H9 (cell line): ENCODE results near the gene YBEY. TPM values are rescaled to one million over a fixed set of nuclear protein-coding genes. Genes with fewer than 3 reads are reported as not detected.

Experiments
- DNase-seq: peaks from one replicate; pipeline ENCODE4 v3.0.0-alpha.2; 2017
- H2AFZ ChIP-seq: one replicate; pipeline ENCODE4 v1.6.1; 2013; ENCODE audit warnings: mild to moderate bottlenecking, low read length, control low read depth, moderate library complexity
- H2AK5ac ChIP-seq: 2 replicates; pipeline ENCODE4 v1.6.1; 2013; ENCODE audit warnings: low read length, control low read depth, mixed read lengths; ENCODE audit not compliant: insufficient read length
- H2BK120ac ChIP-seq: one replicate; pipeline ENCODE4 v1.6.1; 2013; ENCODE audit warnings: low read depth, mild to moderate bottlenecking, low read length, control low read depth, inconsistent platforms; ENCODE audit not compliant: poor library complexity, severe bottlenecking
- H2BK12ac ChIP-seq: 2 replicates; pipeline ENCODE4 v1.6.1; 2013; ENCODE audit warnings: low read length, control low read depth, mixed read lengths, low read depth; ENCODE audit not compliant: insufficient read length
- H2BK15ac ChIP-seq: 2 replicates; pipeline ENCODE4 v1.6.1; 2013; ENCODE audit warnings: low read depth, low read length, control low read depth
- H2BK20ac ChIP-seq: one replicate; pipeline ENCODE4 v1.6.1; 2013; ENCODE audit warnings: low read depth, mild to moderate bottlenecking, low read length, control low read depth, inconsistent platforms; ENCODE audit not compliant: poor library complexity, severe bottlenecking
- H2BK5ac ChIP-seq: 2 replicates; pipeline ENCODE4 v1.6.1; 2013; ENCODE audit warnings: low read length, control low read depth, mixed read lengths; ENCODE audit not compliant: insufficient read length
- H3K14ac ChIP-seq: 2 replicates; pipeline ENCODE4 v1.6.1; 2013; ENCODE audit warnings: low read length, control low read depth; ENCODE audit not compliant: insufficient read depth
- H3K18ac ChIP-seq: 2 replicates; pipeline ENCODE4 v1.6.1; 2013; ENCODE audit warnings: low read depth, mild to moderate bottlenecking, mixed read lengths, low read length, control low read depth; ENCODE audit not compliant: insufficient read length
- H3K23ac ChIP-seq: 2 replicates; pipeline ENCODE4 v1.6.1; 2013; ENCODE audit warnings: low read length, control low read depth, mixed read lengths, low read depth; ENCODE audit not compliant: insufficient read length
- H3K23me2 ChIP-seq: 2 replicates; pipeline ENCODE4 v1.6.1; 2013; ENCODE audit warnings: low read depth, mild to moderate bottlenecking, mixed read lengths, low read length, control low read depth; ENCODE audit not compliant: insufficient read length, poor library complexity, severe bottlenecking
- H3K27ac ChIP-seq: 2 replicates; pipeline ENCODE4 v1.5.1; 2013; ENCODE audit warnings: low read length, control low read depth, mixed read lengths, low read depth; ENCODE audit not compliant: insufficient read length
- H3K27me3 ChIP-seq: 2 replicates; pipeline ENCODE4 v1.6.1; 2013; ENCODE audit warnings: low read length, control low read depth, inconsistent platforms; ENCODE audit not compliant: insufficient read depth
- H3K4ac ChIP-seq: 2 replicates; pipeline ENCODE4 v1.6.1; 2013; ENCODE audit warnings: low read depth, mild to moderate bottlenecking, control low read depth, inconsistent platforms, low read length, moderate library complexity
- H3K4me1 ChIP-seq: 2 replicates; pipeline ENCODE4 v1.6.1; 2013; ENCODE audit warnings: low read length, control low read depth, inconsistent platforms; ENCODE audit not compliant: insufficient read depth
- H3K4me2 ChIP-seq: 2 replicates; pipeline ENCODE4 v1.6.1; 2013; ENCODE audit warnings: low read length, control low read depth, mixed read lengths; ENCODE audit not compliant: insufficient read length, insufficient read depth
- H3K56ac ChIP-seq: 2 replicates; pipeline ENCODE4 v1.6.1; 2013; ENCODE audit warnings: low read depth, mild to moderate bottlenecking, mixed read lengths, low read length, control low read depth; ENCODE audit not compliant: insufficient read length
- H3K79me1 ChIP-seq: 2 replicates; pipeline ENCODE4 v1.6.1; 2013; ENCODE audit warnings: low read depth, mild to moderate bottlenecking, moderate library complexity, low read length, control low read depth, inconsistent platforms; ENCODE audit not compliant: insufficient read depth, poor library complexity, severe bottlenecking
- H3K79me2 ChIP-seq: 2 replicates; pipeline ENCODE4 v1.6.1; 2013; ENCODE audit warnings: low read length, control low read depth, inconsistent platforms; ENCODE audit not compliant: insufficient read depth
- H3K9ac ChIP-seq: 2 replicates; pipeline ENCODE4 v1.6.1; 2013; ENCODE audit warnings: low read length, control low read depth, mixed read lengths; ENCODE audit not compliant: insufficient read length; ENCODE audit errors: extremely low read depth
- H3K9me3 ChIP-seq: one replicate; pipeline ENCODE4 v1.6.1; 2013; ENCODE audit warnings: low read depth, low read length, inconsistent platforms; ENCODE audit not compliant: control insufficient read depth
- H3T11ph ChIP-seq: one replicate; pipeline ENCODE4 v1.6.1; 2013; ENCODE audit warnings: mild to moderate bottlenecking, low read length, control low read depth, inconsistent platforms
- H4K20me1 ChIP-seq: one replicate; pipeline ENCODE4 v1.6.1; 2013; ENCODE audit not compliant: control insufficient read depth, insufficient read length, insufficient read depth
- H4K5ac ChIP-seq: 2 replicates; pipeline ENCODE4 v1.6.1; 2013; ENCODE audit warnings: low read depth, mild to moderate bottlenecking, mixed read lengths, low read length, control low read depth; ENCODE audit not compliant: insufficient read length
- H4K8ac ChIP-seq: replicated peaks from 2 replicates; pipeline ENCODE4 v1.6.1; 2013; ENCODE audit warnings: low read length, control low read depth, mixed read lengths, low read depth; ENCODE audit not compliant: insufficient read length
- H4K91ac ChIP-seq: 2 replicates; pipeline ENCODE4 v1.6.1; 2013; ENCODE audit warnings: low read depth, mild to moderate bottlenecking, moderate library complexity, mixed read lengths, low read length, control low read depth; ENCODE audit not compliant: insufficient read length
- H3K27ac Mint-ChIP-seq, 3 experiments: 2 replicates in 2 of 3; 3 replicates in 1 of 3; pipeline ENCODE4 v1.8.0; 2020 to 2021; ENCODE audit warnings: mixed read lengths in 3 of 3, mild to moderate bottlenecking in 1 of 3, moderate library complexity in 1 of 3
- H3K27me3 Mint-ChIP-seq: 2 replicates; pipeline ENCODE4 v1.8.0; 2021; ENCODE audit warnings: low read depth, mild to moderate bottlenecking, moderate library complexity, mixed read lengths
- H3K36me3 Mint-ChIP-seq, 3 experiments: 2 replicates in 2 of 3; 3 replicates in 1 of 3; pipeline ENCODE4 v1.8.0; 2020 to 2021; ENCODE audit warnings: low read depth in 3 of 3, mixed read lengths in 3 of 3; ENCODE audit not compliant: insufficient read depth in 1 of 3
- H3K4me1 Mint-ChIP-seq, 2 experiments: 2 replicates each; pipeline ENCODE4 v1.8.0; 2020; ENCODE audit warnings: mixed read lengths in 2 of 2
- H3K4me3 Mint-ChIP-seq, 2 experiments: 2 replicates in 1 of 2; 3 replicates in 1 of 2; pipeline ENCODE4 v1.8.0; 2020 to 2021; ENCODE audit warnings: mild to moderate bottlenecking in 2 of 2, mixed read lengths in 2 of 2, moderate library complexity in 1 of 2
- H3K9me3 Mint-ChIP-seq, 2 experiments: 2 replicates in 1 of 2; 3 replicates in 1 of 2; pipeline ENCODE4 v1.8.0; 2020; ENCODE audit warnings: mild to moderate bottlenecking in 2 of 2, mixed read lengths in 2 of 2, moderate library complexity in 1 of 2
- WGBS: extraction: QIAGEN DNeasy Blood & Tissue Kit; methylation state at CpG from one replicate; pipeline ENCODE4 v1.1.7; 2013; ENCODE audit warnings: missing lambda C conversion rate, low lambda C conversion rate, mixed read lengths; ENCODE audit not compliant: insufficient read length; ENCODE audit errors: extremely low coverage; 5-methylcytosine and 5-hydroxymethylcytosine counted together
- total RNA-seq: library from RNA; stranded (reverse); gene quantifications from 2 replicates; pipeline ENCODE4 v1.2.1, GENCODE V29; 2021
- TF ChIP-seq, protein P1 (sequence below): fragments of 200-600 bp; sonication (generic); conservative IDR thresholded peaks from 3 replicates; pipeline ENCODE4 v1.8.0; 2021; ENCODE audit warnings: antibody characterized with exemption, mild to moderate bottlenecking

The YBEY gene
- total RNA-seq, 1 experiment from 2014 or later = 26.2 TPM

DNA sequence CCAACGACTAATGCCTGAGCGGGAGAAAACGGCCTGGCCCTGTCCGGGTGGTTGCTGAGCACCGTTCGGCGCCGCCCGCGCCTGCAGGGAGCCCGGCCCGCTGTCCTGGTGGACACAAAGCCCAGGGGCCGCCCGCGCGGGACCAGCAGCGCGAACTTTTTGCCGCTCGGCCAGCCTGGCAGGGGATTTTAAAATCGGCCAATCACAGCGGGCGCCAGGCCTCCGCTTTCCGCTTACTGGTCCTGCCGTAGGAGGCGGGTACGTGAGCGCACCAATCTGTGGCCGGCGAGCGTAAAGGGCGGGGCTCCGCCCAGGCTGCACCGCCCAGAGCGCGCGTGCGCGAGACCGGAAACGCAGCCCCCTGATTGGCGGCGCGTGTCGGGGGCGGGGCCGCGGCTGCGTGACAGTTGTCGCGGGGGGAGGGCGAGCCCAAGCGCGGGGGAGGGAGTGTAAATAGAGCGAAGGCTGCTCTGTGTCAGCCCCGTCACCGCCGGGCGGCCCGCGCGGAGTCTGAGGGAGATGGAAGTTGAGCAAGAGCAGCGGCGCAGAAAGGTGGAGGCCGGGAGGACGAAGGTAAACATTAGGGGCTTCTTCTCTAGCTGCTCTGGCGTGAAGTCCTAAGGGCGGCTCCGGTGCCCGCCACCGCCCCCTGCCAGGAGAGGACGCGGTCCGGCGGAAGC lies 37.7 kb downstream of the YBEY start, which contains the start of the genes C21orf58 and PCNT:
C21orf58 (minus strand) TSS at position 161 of the 680 bp plus-strand sequence. CDS start 1,132 bp downstream, outside the sequence.
PCNT (plus strand) TSS at position 447 of the 680 bp plus-strand sequence; CDS start at position 520, 73 bp downstream.
- peaks cover 15% of the 10 kb centered on the region; the same call in 1 of the 2 replicates for H3K79me2 ChIP-seq

More for the DNA sequence above, 37.7 kb downstream of the YBEY start, which contains the start of the genes C21orf58 and PCNT:
- Histone ChIP-seq H2BK5ac (no peak within 1 kb of the TSS), H3K9me3 (no peaks in the 10 kb centered on the region), H2BK20ac (no peak within 1 kb of the TSS), H2BK15ac (no peak within 1 kb of the TSS), H3K9ac (peak within 1 kb of the TSS; percentile 96), H3K18ac (peak within 1 kb of the TSS; percentile 84), H3K56ac (no peak within 1 kb of the TSS), H3K4ac (peak within 1 kb of the TSS; percentile 22; the same call in 1 of the 2 replicates), H3K27ac (peak within 1 kb of the TSS; percentile 69), H3K79me1 (peaks cover 2% of the 10 kb centered on the region), H3K14ac (peak within 1 kb of the TSS; percentile 94), H4K20me1 (no peaks in the 10 kb centered on the region), H3T11ph (no peak within 1 kb of the TSS), H3K4me2 (peak within 1 kb of the TSS; percentile 97), H2BK12ac (no peak within 1 kb of the TSS), H3K27me3 (no peaks in the 10 kb centered on the region), H3K23me2 (peaks cover 17% of the 10 kb centered on the region), H4K91ac (no peak within 1 kb of the TSS), H3K4me1 (peaks cover 7% of the 10 kb centered on the region; the same call in 1 of the 2 replicates), H2AFZ (no peak within 1 kb of the TSS), H2BK120ac (peak within 1 kb of the TSS; percentile 74), H4K8ac (no peak within 1 kb of the TSS), H3K23ac (no peak within 1 kb of the TSS), H2AK5ac (no peak within 1 kb of the TSS), H4K5ac (peak within 1 kb of the TSS; percentile 79)
- Mint-ChIP-seq H3K27ac (peak within 1 kb of the TSS; percentile 98 to 99 (median 99)), H3K4me3 (peak within 1 kb of the TSS; percentile 94 to 98), H3K4me1 (peaks cover 31 to 35% of the 10 kb centered on the region in 2 experiments), H3K27me3 (no peaks in the 10 kb centered on the region), H3K36me3 (peaks cover 32 to 47% (median 40%) of the 10 kb centered on the region in 3 experiments), H3K9me3 (no peaks in the 10 kb centered on the region)
- peak; percentile 97 for DNase-seq
- TF ChIP-seq, protein P1, sequence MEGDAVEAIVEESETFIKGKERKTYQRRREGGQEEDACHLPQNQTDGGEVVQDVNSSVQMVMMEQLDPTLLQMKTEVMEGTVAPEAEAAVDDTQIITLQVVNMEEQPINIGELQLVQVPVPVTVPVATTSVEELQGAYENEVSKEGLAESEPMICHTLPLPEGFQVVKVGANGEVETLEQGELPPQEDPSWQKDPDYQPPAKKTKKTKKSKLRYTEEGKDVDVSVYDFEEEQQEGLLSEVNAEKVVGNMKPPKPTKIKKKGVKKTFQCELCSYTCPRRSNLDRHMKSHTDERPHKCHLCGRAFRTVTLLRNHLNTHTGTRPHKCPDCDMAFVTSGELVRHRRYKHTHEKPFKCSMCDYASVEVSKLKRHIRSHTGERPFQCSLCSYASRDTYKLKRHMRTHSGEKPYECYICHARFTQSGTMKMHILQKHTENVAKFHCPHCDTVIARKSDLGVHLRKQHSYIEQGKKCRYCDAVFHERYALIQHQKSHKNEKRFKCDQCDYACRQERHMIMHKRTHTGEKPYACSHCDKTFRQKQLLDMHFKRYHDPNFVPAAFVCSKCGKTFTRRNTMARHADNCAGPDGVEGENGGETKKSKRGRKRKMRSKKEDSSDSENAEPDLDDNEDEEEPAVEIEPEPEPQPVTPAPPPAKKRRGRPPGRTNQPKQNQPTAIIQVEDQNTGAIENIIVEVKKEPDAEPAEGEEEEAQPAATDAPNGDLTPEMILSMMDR = no peak
- WGBS = no CpG with 5 or more reads among the region's 76 CpGs
